Measurements from ENCODE around the gene QDPR. TPM values are rescaled to one million over a fixed set of nuclear protein-coding genes. Genes with fewer than 3 reads are reported as not detected.
A peak's percentile ranks its signal among the peaks of the same experiment; 100 is the strongest.

QDPR gene
- total RNA-seq, 2 experiments from 2014 or later: 42.2 to 43.8 TPM

- Mint-ChIP-seq H3K9me3 (no peaks in the 10 kb centered on the region), H3K27me3 (ENCODE audit: low read depth) (no peaks in the 10 kb centered on the region), H3K27ac (peak overlapping the region; percentile 18), H3K36me3 (ENCODE audit: low read depth) (peaks cover 46% of the 10 kb centered on the region), H3K4me1 (ENCODE audit: low read depth) (peaks cover 10% of the 10 kb centered on the region), H3K4me3 (no peak overlapping the region)
- intact Hi-C loops (cut with micrococcal nuclease): no loop called here
- CTCF ChIA-PET: interaction anchor here (0.6 kb wide), 1 partner anchor 160 kb away, joined by 3 read pairs; no protein-coding TSS in a partner anchor
- no peak for DNase-seq
Measured at GRCh38 chr4:17500574-17500973, 11.3 kb downstream of the QDPR start.

GRCh38 chr4:17497890-17498523 is 13.9 kb downstream of the QDPR start:
- H3K27ac Mint-ChIP-seq: no peak overlapping the region
- H3K4me1 Mint-ChIP-seq (ENCODE audit: low read depth): peaks cover 26% of the 10 kb centered on the region
- no peak overlapping the region for H3K4me3 Mint-ChIP-seq
- peaks cover 36% of the 10 kb centered on the region for H3K36me3 Mint-ChIP-seq (ENCODE audit: low read depth)
- H3K9me3 Mint-ChIP-seq: no peaks in the 10 kb centered on the region
- intact Hi-C loops (cut with micrococcal nuclease): no loop called here
- no peak for DNase-seq
- CTCF ChIA-PET: interaction anchor here (1.6 kb wide), 1 partner anchor 29 kb away, joined by 3 read pairs; no protein-coding TSS in a partner anchor
- no peaks in the 10 kb centered on the region for H3K27me3 Mint-ChIP-seq (ENCODE audit: low read depth)

GRCh38 chr4:17494258-17495190 is 17.4 kb downstream of the QDPR start:
- Mint-ChIP-seq H3K36me3 (ENCODE audit: low read depth) (peaks cover 39% of the 10 kb centered on the region), H3K4me3 (no peak overlapping the region), H3K27me3 (ENCODE audit: low read depth) (no peaks in the 10 kb centered on the region), H3K27ac (peak overlapping the region; percentile 46), H3K4me1 (ENCODE audit: low read depth) (peaks cover 18% of the 10 kb centered on the region), H3K9me3 (no peaks in the 10 kb centered on the region)
- intact Hi-C loops (cut with micrococcal nuclease): no loop called here
- DNase-seq: peak; percentile 25
- CTCF ChIA-PET: no interaction called here

GRCh38 chr4:17493619-17494018 is 18.3 kb downstream of the QDPR start:
- Mint-ChIP-seq H3K4me1 (ENCODE audit: low read depth) (peaks cover 18% of the 10 kb centered on the region), H3K36me3 (ENCODE audit: low read depth) (peaks cover 39% of the 10 kb centered on the region), H3K4me3 (no peak overlapping the region), H3K27me3 (ENCODE audit: low read depth) (no peaks in the 10 kb centered on the region), H3K9me3 (no peaks in the 10 kb centered on the region), H3K27ac (no peak overlapping the region)
- CTCF ChIA-PET: interaction anchor here (0.8 kb wide), 1 partner anchor 21 kb away, joined by 5 read pairs; no protein-coding TSS in a partner anchor
- intact Hi-C loops (cut with micrococcal nuclease): no loop called here
- DNase-seq: no peak

GRCh38 chr4:17492876-17493275 is 19.0 kb downstream of the QDPR start:
- intact Hi-C loops (cut with micrococcal nuclease): no loop called here
- H3K36me3 Mint-ChIP-seq (ENCODE audit: low read depth): peaks cover 39% of the 10 kb centered on the region
- DNase-seq: no peak
- no peak overlapping the region for H3K27ac Mint-ChIP-seq
- H3K27me3 Mint-ChIP-seq (ENCODE audit: low read depth): no peaks in the 10 kb centered on the region
- H3K4me3 Mint-ChIP-seq: no peak overlapping the region
- CTCF ChIA-PET: interaction anchor here (0.8 kb wide), 1 partner anchor 21 kb away, joined by 5 read pairs; no protein-coding TSS in a partner anchor
- H3K9me3 Mint-ChIP-seq: no peaks in the 10 kb centered on the region
- peaks cover 15% of the 10 kb centered on the region for H3K4me1 Mint-ChIP-seq (ENCODE audit: low read depth)

GRCh38 chr4:17492058-17492741 is 19.7 kb downstream of the QDPR start:
- Mint-ChIP-seq H3K4me1 (ENCODE audit: low read depth) (peaks cover 15% of the 10 kb centered on the region), H3K36me3 (ENCODE audit: low read depth) (peaks cover 37% of the 10 kb centered on the region), H3K4me3 (no peak overlapping the region), H3K27me3 (ENCODE audit: low read depth) (no peaks in the 10 kb centered on the region), H3K9me3 (no peaks in the 10 kb centered on the region), H3K27ac (no peak overlapping the region)
- CTCF ChIA-PET: no interaction called here
- DNase-seq: no peak
- intact Hi-C loops (cut with micrococcal nuclease): no loop called here

GRCh38 chr4:17491196-17491595 is 20.7 kb downstream of the QDPR start:
- Mint-ChIP-seq H3K9me3 (no peaks in the 10 kb centered on the region), H3K27me3 (ENCODE audit: low read depth) (no peaks in the 10 kb centered on the region), H3K36me3 (ENCODE audit: low read depth) (peaks cover 45% of the 10 kb centered on the region), H3K4me3 (no peak overlapping the region), H3K4me1 (ENCODE audit: low read depth) (peaks cover 15% of the 10 kb centered on the region), H3K27ac (no peak overlapping the region)
- intact Hi-C loops (cut with micrococcal nuclease): no loop called here
- DNase-seq: no peak
- CTCF ChIA-PET: no interaction called here

GRCh38 chr4:17490575-17491059 is 21.3 kb downstream of the QDPR start:
- no peaks in the 10 kb centered on the region for H3K9me3 Mint-ChIP-seq
- peaks cover 45% of the 10 kb centered on the region for H3K36me3 Mint-ChIP-seq (ENCODE audit: low read depth)
- CTCF ChIA-PET: interaction anchor here (0.9 kb wide), 1 partner anchor 19 kb away, joined by 3 read pairs; no protein-coding TSS in a partner anchor
- H3K4me1 Mint-ChIP-seq (ENCODE audit: low read depth): peaks cover 15% of the 10 kb centered on the region
- H3K27ac Mint-ChIP-seq: no peak overlapping the region
- intact Hi-C loops (cut with micrococcal nuclease): no loop called here
- DNase-seq: no peak
- H3K4me3 Mint-ChIP-seq: no peak overlapping the region
- H3K27me3 Mint-ChIP-seq (ENCODE audit: low read depth): no peaks in the 10 kb centered on the region

- intact Hi-C loops (cut with micrococcal nuclease): no loop called here
- Mint-ChIP-seq H3K4me1 (ENCODE audit: low read depth) (peaks cover 11% of the 10 kb centered on the region), H3K4me3 (no peak overlapping the region), H3K36me3 (ENCODE audit: low read depth) (peaks cover 51% of the 10 kb centered on the region), H3K9me3 (no peaks in the 10 kb centered on the region), H3K27ac (no peak overlapping the region), H3K27me3 (ENCODE audit: low read depth) (no peaks in the 10 kb centered on the region)
- DNase-seq: no peak
- CTCF ChIA-PET: no interaction called here
Measured at GRCh38 chr4:17489721-17490120, 22.2 kb downstream of the QDPR start.

GRCh38 chr4:17489123-17489522 is 22.8 kb downstream of the QDPR start:
- CTCF ChIA-PET: no interaction called here
- Mint-ChIP-seq H3K27me3 (ENCODE audit: low read depth) (no peaks in the 10 kb centered on the region), H3K27ac (no peak overlapping the region), H3K4me1 (ENCODE audit: low read depth) (peaks cover 5% of the 10 kb centered on the region), H3K9me3 (no peaks in the 10 kb centered on the region), H3K4me3 (no peak overlapping the region), H3K36me3 (ENCODE audit: low read depth) (peaks cover 52% of the 10 kb centered on the region)
- intact Hi-C loops (cut with micrococcal nuclease): no loop called here
- DNase-seq: no peak

- no peak for DNase-seq
- Mint-ChIP-seq H3K27ac (no peak overlapping the region), H3K36me3 (ENCODE audit: low read depth) (peaks cover 30% of the 10 kb centered on the region), H3K27me3 (ENCODE audit: low read depth) (no peaks in the 10 kb centered on the region), H3K9me3 (no peaks in the 10 kb centered on the region), H3K4me3 (no peak overlapping the region), H3K4me1 (ENCODE audit: low read depth) (no peaks in the 10 kb centered on the region)
- intact Hi-C loops (cut with micrococcal nuclease): no loop called here
- CTCF ChIA-PET: no interaction called here
Measured at GRCh38 chr4:17482716-17483115, 29.2 kb downstream of the QDPR start.

- DNase-seq: no peak
- CTCF ChIA-PET: interaction anchor here (1.5 kb wide), 1 partner anchor 8 kb away, joined by 4 read pairs; no protein-coding TSS in a partner anchor
- no peaks in the 10 kb centered on the region for H3K27me3 Mint-ChIP-seq (ENCODE audit: low read depth)
Measured at GRCh38 chr4:17480955-17481354, 30.9 kb downstream of the QDPR start.

More at GRCh38 chr4:17480955-17481354, 30.9 kb downstream of the QDPR start:
- Mint-ChIP-seq H3K4me3 (no peak overlapping the region), H3K4me1 (ENCODE audit: low read depth) (peaks cover 2% of the 10 kb centered on the region), H3K36me3 (ENCODE audit: low read depth) (peaks cover 23% of the 10 kb centered on the region), H3K9me3 (no peaks in the 10 kb centered on the region), H3K27ac (no peak overlapping the region)
- intact Hi-C loops (cut with micrococcal nuclease): no loop called here

Measured in activated naive CD4-positive, alpha-beta T cell treated with anti-CD3 and anti-CD28 coated beads for 36 hours (primary cell).